Measurements from ENCODE around the gene BICD2. TPM values are rescaled to one million over a fixed set of nuclear protein-coding genes. Genes with fewer than 3 reads are reported as not detected.

The BICD2 gene
- total and polyA plus RNA-seq, 2 of the 13 experiments (the other 11 are each of a cell fraction or from before 2014, with no cell fraction given), result 5.1 to 17.4 TPM

GRCh38 chr9:92717201-92718085 lies 47.2 kb downstream of the BICD2 start:
- no peaks in the 10 kb centered on the region for H3K79me2 ChIP-seq (ENCODE audit: insufficient read depth, low read length)
- ChIA-PET POLR2A (no interaction called here), CTCF (ENCODE audit: low intra/inter-chr PET ratio, low total read pairs) (interaction anchor here (2.5 kb wide), 1 partner anchor 73 kb away, joined by 41 read pairs; no protein-coding TSS in a partner anchor)
- 99% methylated on average over 9 of the region's 21 CpGs for WGBS (ENCODE audit: low lambda C conversion rate)
- H2AFZ ChIP-seq (ENCODE audit: low read length), result no peak overlapping the region
- no peak for DNase-seq (ENCODE audit: low spot score)
- no TSS peak for BruUV-seq (replicated peaks)
- ATAC-seq, result 0 out of 3 replicates have a peak, but pooled peaks have one; percentile 13
- H3K27me3 ChIP-seq (ENCODE audit: control insufficient read depth in 1 of 2, insufficient read depth in 2 of 2, low read length in 2 of 2), result no peaks in the 10 kb centered on the region
- H3K4me3 ChIP-seq (replicated peaks in 1 of 3; ENCODE audit: insufficient read depth in 1 of 3, low read depth in 2 of 3, low read length in 3 of 3), result no peak overlapping the region
- intact Hi-C loops (cut with micrococcal nuclease; ENCODE audit: unreplicated experiment) (no loop called here), in situ Hi-C loops (cut with HindIII; ENCODE audit: extremely low pct_ligation_motif_present, low pct_unique_long_range_greater_than_20kb) (loop anchor here (5.0 kb wide), 1 partner anchor 70 kb away; no protein-coding TSS in a partner anchor)
- no peaks in the 10 kb centered on the region; the same call in 1 of the 2 replicates for H4K20me1 ChIP-seq (ENCODE audit: insufficient read depth, low read length)
- H3K9me3 ChIP-seq (ENCODE audit: low read length), result no peaks in the 10 kb centered on the region
- H3K9ac ChIP-seq (ENCODE audit: insufficient read depth, low read depth, low read length), result no peak overlapping the region
- peaks cover 44 to 89% of the 10 kb centered on the region in 2 experiments for H3K36me3 ChIP-seq (replicated peaks in 1 of 2; ENCODE audit: control insufficient read depth in 1 of 2, insufficient read depth in 2 of 2, low read length in 2 of 2)
- no peak overlapping the region for H3K27ac ChIP-seq (ENCODE audit: extremely low read length, insufficient read depth, low read length)
- FAIRE-seq, result no peak
- no peaks in the 10 kb centered on the region for H3K4me1 ChIP-seq (ENCODE audit: insufficient read depth, low read length)
- H3K4me2 ChIP-seq (ENCODE audit: low read depth, low read length), result no peak overlapping the region
- TF ChIP-seq NPAS2 (CRISPR knock-in tag; IDR thresholded peaks at IDR 0.05; ENCODE audit: borderline replicate concordance) (no peak), REST (IDR thresholded peaks at IDR 0.05; ENCODE audit: borderline replicate concordance in 1 of 2, low read depth in 1 of 2, low read length in 2 of 2) (no peak), ZBTB4 (CRISPR knock-in tag; IDR thresholded peaks at IDR 0.05; ENCODE audit: borderline replicate concordance) (no peak), CTCF (CRISPR knock-in tag; IDR thresholded peaks at IDR 0.05) (no peak), ZNF264 (CRISPR knock-in tag; IDR thresholded peaks at IDR 0.05) (no peak)

Data from HepG2 (cell line).